Fibroblast of villous mesenchyme (primary cell): Measurements from ENCODE around the gene FGG. TPM values are rescaled to one million over a fixed set of nuclear protein-coding genes. Genes with fewer than 3 reads are reported as not detected.

ENCODE experiments used
- DNase-seq: peaks from one replicate; pipeline ENCODE4 v3.0.0-alpha.2; 2010; ENCODE audit warnings: low read depth
- H3K4me3 ChIP-seq: 2 replicates; pipeline ENCODE4 v1.5.1; 2011; ENCODE audit warnings: low read depth, mild to moderate bottlenecking, low read length
- total RNA-seq: library from RNA; depleted of rRNA; stranded (reverse); fragments of >200 nt; gene quantifications from 2 replicates; pipeline ENCODE4 v1.2.3, GENCODE V29; 2012
- TF ChIP-seq, protein P1 (sequence below): IDR thresholded peaks from 2 replicates; pipeline ENCODE4 v1.5.1; 2012; ENCODE audit warnings: low read depth, mild to moderate bottlenecking, low read length; ENCODE audit not compliant: insufficient read depth

Gene FGG
- total RNA-seq, 1 donor = not detected

DNA sequence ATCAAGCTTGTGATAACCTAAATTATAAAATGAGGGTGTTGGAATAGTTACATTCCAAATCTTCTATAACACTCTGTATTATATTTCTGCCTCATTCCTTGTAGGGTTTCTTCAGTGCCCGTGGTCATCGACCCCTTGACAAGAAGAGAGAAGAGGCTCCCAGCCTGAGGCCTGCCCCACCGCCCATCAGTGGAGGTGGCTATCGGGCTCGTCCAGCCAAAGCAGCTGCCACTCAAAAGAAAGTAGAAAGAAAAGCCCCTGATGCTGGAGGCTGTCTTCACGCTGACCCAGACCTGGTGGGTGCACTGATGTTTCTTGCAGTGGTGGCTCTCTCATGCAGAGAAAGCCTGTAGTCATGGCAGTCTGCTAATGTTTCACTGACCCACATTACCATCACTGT is 46.8 kb downstream of the FGG start:
- no peak for DNase-seq
- H3K4me3 ChIP-seq = no peak overlapping the region
- TF ChIP-seq, protein P1, sequence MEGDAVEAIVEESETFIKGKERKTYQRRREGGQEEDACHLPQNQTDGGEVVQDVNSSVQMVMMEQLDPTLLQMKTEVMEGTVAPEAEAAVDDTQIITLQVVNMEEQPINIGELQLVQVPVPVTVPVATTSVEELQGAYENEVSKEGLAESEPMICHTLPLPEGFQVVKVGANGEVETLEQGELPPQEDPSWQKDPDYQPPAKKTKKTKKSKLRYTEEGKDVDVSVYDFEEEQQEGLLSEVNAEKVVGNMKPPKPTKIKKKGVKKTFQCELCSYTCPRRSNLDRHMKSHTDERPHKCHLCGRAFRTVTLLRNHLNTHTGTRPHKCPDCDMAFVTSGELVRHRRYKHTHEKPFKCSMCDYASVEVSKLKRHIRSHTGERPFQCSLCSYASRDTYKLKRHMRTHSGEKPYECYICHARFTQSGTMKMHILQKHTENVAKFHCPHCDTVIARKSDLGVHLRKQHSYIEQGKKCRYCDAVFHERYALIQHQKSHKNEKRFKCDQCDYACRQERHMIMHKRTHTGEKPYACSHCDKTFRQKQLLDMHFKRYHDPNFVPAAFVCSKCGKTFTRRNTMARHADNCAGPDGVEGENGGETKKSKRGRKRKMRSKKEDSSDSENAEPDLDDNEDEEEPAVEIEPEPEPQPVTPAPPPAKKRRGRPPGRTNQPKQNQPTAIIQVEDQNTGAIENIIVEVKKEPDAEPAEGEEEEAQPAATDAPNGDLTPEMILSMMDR = no peak

DNA sequence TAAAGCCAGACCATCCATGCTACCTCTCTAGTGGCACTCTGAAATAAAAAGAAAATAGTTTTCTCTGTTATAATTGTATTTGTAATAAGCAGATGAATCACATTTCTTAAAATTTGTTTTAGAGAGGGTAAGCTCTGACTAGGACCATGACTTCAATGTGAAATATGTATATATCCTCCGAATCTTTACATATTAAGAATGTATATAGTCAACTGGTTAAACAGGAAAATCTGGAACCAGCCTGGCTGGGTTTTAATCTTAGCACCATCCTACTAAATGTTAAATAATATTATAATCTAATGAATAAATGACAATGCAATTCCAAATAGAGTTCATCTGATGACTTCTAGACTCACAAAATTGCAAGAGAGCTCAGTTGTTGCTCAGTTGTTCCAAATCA is 48.1 kb downstream of the FGG start:
- no peak overlapping the region for H3K4me3 ChIP-seq
- no peak for DNase-seq
- TF ChIP-seq, protein P1 = no peak

DNA sequence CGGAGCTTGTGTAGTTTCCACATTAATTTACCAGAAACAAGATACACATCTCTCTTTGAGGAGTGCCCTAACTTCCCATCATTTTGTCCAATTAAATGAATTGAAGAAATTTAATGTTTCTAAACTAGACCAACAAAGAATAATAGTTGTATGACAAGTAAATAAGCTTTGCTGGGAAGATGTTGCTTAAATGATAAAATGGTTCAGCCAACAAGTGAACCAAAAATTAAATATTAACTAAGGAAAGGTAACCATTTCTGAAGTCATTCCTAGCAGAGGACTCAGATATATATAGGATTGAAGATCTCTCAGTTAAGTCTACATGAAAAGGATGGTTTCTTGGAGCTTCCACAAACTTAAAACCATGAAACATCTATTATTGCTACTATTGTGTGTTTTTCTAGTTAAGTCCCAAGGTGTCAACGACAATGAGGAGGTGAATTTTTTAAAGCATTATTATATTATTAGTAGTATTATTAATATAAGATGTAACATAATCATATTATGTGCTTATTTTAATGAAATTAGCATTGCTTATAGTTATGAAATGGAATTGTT is 49.7 kb downstream of the FGG start, which contains the start of gene FGB:
Gene FGB, plus strand, starts transcription at position 315 of the 558 bp plus-strand sequence. Its CDS starts 8 bp downstream, at position 323.
- DNase-seq = no peak
- TF ChIP-seq, protein P1 = no peak

DNA sequence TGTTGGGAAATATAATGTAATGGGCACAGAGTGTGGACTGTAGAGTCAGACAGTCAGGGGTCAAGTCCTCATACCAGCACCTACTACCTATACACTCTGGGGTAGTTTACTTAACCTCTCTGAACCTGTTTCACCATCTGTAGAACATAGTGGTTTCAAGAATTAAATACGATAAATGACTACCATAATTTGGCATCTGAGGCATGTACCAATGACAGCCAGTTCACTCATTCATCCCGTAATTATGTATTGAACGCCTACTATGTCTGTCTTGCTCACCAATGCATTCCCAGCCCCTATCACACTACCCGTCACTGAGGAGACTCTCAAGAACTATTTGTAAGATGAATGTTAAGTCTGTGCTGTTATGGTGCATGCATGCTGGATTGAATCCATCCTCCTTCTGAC is 51.6 kb downstream of the FGG start:
- peak; percentile 28 for DNase-seq
- TF ChIP-seq, protein P1 = no peak
- H3K4me3 ChIP-seq = no peak overlapping the region

More for the DNA sequence above, 49.7 kb downstream of the FGG start, which contains the start of gene FGB:
- H3K4me3 ChIP-seq = no peak within 1 kb of the TSS

DNA sequence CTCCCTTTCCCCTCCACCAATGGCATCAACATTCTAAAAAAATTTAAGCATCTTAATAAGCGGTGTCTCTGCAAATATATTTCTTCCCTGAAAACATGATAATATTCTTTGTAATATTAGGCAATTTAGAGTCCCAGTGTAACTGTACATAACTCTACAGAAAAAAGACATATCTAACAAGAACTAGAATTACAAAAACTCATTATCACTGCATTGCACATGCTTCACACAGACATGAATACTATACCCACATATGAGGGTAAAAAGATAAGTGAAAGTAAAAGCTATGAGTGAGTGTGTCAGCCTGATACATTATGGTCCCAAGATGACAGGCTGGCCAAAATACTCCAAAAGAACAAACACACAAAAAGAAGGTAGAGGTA is 52.0 kb downstream of the FGG start:
- no peak overlapping the region for H3K4me3 ChIP-seq
- TF ChIP-seq, protein P1 = no peak
- DNase-seq = no peak

DNA sequence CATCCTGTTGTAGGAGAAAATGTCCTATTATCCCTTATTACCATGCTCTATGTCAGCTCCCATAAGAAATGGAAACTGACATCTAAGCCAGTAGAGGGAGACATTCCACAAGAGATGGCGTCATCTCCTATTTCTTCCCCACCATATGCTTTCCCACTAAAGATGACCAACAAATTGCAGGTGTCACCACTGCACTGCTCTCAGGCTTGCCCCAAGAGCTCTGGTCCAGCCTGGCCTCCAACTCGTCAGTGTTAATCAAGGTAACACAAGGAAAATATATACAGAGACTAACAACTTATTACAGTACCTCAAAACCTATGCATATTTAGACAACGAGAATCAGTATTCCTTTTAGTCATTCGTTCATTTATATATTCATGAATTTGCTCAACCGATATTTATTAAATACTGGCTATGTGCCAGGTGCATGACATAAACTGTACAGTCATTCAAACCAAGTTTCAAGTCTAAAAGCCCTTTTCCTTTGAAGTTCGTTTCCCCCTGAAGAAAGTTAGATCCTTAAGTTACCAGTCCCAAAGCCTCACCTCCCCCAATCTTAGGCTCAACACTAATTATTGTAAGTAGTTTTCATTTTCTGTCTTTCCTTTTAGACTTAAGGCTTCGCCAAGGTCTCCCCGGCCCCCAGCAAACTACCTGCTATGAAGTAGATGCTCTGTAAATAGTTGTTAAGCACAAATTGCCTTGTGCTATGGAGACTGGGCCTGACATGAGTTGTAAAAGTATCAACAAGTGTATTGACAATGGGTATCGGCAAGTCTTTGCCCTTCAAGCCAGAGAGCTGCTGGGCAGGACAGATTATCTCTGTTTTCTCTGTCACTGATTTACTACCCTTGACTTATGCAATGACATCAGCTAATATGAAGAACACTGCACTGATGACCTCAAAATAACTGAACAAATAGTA is 52.7 kb downstream of the FGG start:
- TF ChIP-seq, protein P1 = peak; percentile 69
- DNase-seq = peak; percentile 59
- no peak overlapping the region for H3K4me3 ChIP-seq

DNA sequence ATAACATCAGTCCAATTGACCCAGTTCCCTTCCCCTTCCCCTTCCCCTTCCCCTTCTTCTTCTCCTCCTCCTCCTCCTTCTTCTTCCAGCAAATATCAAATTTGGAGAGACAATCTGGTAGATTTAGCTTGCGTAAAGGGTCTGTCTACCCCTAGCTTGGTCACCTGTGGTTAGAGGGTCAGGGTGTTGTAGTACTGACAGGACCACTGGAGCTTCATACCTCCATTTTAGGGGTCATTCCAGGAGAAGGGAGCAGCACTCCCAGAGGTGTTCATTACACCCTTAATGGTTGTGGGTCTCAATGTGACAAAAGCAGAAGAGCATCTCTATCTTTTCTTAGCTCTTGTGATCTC is 53.3 kb downstream of the FGG start:
- TF ChIP-seq, protein P1 = no peak
- no peak overlapping the region for H3K4me3 ChIP-seq

More for the DNA sequence above, 53.3 kb downstream of the FGG start:
- no peak for DNase-seq
